ENCODE data around the gene CRIM1.

The CRIM1 gene

DNA sequence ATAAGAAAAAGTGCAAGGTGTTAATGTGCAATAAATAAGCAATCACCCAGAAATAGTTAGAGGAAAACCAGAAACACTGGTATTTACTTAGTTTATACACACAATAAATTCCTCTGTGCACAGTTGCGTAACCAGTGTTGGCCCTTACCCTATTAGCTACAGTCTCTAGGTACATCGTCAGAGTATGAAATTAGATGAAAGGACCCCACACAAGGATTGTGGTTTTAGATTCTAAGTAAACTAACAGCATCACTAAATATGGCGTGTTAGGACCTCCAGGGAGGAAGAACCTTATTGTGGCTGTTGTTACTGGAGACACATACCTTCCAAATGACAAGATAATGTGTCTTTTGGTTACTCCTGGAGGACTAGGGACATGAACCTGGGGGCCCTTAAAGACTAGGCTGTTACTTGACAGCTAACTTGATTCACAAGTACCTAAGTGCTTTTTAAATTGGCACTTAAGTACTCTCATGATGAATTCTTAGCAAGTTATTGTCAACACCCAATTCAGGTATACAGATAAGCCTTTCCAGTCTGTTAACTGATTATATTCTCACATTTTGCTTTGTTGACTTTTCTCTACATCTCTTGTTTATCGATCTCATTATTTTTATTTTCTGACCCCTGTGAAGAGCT is 127.1 kb downstream of the CRIM1 start:
- DNase-seq (ENCODE audit: low read depth) = no peak

DNA sequence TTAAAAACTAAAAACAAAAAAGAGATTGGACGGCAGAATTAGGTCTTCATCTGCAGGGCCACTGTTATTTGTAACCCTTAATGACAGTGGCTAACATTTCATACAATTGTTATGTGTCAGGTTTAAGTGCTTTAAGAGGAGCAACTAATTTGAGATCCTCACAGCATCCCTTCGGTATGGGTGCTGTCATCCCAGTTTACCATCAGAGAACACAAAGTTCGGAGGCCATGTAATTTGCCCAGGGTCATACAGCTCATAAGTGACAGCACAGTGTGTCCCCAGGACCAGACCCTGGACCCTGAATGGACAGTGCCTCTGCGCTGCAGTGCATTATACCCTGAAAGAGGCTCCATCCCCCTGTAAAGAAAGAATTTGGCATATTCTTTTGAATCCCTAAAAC is 127.7 kb downstream of the CRIM1 start:
- no peak for DNase-seq (ENCODE audit: low read depth)

DNA sequence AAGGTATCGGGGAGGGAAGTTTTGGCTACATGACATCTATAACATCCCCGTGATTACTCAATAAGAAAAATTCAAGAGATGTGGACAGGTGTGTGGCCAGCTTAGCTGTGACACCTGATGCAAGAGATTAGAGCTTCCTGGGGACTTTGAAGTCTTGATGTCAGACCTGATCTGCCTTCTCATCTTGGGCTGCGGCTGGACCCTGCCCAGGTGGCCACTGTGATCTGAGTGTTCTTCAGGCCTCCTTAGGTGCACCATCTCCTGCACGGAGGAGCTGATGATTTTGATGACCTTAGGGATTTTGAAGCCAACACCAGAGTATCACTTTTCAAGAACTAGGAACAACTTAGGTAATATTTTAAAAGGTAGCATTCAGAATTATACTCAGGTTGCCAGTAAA is 128.9 kb downstream of the CRIM1 start:
- no peak for DNase-seq (ENCODE audit: low read depth)

DNA sequence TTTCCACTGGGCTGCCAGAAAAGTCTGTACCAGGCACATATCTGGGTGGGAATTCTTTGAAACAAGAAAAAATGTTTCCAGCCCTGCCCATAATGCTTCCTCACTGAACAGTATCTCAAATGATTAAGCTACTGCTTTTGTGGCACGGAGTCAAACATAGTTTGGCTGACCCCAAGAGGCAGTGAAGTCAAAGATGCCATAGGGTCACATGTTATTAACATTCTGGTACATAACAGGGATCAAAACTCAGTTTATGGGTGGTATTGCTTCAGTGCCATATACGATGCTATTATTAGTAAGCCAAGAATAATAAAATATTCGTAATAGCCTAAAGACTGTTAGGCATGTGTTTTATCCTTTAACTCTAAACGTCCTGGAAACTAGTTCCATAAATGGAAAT is 129.9 kb downstream of the CRIM1 start:
- DNase-seq (ENCODE audit: low read depth) = no peak

DNA sequence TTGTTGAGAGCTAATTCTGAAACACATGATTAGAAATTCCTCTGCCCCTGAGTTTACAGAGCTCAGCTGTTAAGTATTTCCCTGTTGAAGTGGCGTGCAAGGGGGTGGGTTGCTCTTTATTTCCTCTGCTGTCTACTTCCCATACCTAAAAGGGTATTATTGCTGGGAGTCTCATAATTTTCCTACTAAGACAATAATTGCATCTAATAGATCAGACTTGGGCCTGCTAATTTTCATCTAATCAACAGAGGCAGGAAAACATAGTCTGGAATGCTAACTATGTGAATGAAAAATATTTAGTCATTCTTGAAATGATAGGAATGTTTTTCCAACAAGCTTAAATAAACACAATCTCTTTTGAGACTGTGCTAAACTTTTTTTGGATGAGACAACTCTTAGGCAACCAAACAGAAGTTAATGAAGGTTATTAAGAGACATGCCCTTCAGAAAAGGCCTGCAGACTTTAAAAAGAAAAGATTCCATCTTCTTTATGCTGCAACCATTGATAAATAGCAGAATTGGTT is 131.0 kb downstream of the CRIM1 start:
- no peak for DNase-seq (ENCODE audit: low read depth)

DNA sequence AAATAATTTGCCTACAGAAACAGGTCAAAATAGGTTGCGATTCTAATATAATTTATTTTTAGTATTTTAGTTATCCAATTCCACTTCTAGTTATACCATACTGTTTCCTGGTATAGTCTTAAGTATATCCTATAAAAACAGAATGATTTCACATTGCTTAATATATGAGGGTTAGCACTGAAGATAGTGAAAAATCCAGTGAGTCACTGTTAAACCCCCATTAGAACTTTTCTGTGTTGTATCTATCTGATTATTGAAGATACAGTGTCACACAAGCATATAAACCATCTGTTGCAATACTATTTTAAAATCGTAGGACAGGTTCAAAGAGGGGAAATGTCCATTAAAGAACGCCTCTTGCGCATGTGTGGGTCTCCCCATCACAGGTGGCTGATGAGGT is 132.4 kb downstream of the CRIM1 start:
- no peak for DNase-seq (ENCODE audit: low read depth)

DNA sequence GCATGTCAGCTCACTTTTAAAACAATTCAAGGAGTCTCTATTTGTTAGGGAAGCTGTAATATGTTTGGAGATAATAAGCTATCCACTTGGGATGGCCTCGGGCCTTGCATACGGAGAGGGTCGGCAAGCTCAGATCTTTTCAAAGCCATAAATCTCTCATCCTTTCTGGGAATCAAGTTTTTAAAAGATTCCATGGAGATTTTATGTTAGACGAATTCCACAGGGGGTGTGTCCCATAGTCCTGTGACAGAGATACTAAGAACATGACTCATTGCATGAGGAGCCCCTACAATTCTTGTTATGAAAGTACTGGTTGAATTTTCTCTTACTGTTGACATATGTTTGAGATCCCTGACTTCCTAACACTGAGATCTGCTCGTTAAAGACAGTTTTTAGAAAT is 133.7 kb downstream of the CRIM1 start:
- no peak for DNase-seq (ENCODE audit: low read depth)

DNA sequence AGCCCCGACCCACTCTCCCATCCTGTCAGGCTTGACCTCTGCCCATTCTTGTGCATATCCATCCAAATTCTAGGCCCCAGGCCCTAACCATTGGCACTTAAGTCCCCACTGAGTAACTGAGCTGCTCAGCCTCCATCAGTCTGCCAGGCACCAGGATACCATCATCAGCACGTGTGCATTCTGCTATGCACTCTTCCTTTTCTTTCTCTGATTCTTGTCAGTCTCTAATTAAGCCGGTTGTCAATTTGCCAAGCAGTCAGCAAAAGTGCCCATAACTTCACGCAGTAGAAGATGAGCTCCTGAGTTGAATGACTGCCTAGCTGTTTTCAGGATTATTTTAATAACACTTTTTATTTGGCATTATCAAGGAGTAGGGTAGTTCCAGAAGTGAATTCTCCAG is 135.2 kb downstream of the CRIM1 start:
- DNase-seq (ENCODE audit: low read depth) = no peak

DNA sequence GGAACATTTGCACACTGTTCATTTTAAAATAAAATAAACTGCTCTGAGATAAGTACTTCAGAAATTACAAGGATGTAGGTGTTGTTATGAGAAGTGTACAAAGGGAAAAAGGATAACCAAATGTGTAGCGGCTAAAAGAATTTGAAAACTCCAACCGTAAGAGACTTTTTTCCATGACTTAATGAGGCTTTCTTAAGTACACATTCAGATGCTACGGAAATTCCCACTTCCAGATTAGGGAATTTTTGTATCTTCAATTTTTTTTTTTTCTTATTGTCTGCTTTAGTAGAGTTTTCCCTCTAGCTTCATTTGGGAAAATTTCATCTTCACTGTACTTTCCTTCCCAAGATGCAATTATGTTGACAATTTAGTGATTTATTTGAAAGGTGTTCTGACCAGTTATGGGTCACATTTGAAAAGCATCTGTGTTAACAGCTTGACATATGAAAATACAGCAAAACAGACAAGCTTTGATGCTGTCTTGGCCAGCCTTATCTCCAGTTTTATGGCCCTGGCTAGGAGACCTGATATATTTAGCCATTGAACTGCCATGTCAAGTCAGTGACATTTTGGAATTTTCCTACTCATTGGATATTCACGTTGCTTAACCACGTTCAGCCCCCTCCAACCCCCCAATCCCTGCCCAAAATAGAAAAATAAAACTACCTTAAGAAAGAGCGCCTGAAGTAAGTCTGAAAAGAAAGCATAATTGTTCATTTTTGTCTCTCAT is 136.8 kb downstream of the CRIM1 start:
- DNase-seq (ENCODE audit: low read depth) = no peak

DNA sequence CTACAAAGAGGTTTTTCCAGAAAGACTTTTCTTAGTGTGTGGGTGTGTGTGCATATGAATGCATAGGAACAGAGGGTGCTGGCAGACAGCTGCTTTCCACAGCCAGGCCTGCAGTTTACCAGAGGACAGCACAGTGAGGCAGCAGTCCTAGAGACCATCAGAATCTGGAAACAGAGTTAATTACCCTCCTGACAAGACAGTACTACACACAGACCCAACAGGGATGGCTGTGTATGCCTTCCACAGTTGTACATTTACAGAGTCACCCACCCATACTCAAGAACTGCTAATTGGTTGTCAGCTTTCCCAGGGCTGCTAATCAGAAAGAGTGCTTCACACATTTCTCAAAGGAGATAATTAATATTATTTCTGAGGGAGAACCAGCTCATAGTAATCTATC is 137.7 kb downstream of the CRIM1 start:
- DNase-seq (ENCODE audit: low read depth) = no peak

DNA sequence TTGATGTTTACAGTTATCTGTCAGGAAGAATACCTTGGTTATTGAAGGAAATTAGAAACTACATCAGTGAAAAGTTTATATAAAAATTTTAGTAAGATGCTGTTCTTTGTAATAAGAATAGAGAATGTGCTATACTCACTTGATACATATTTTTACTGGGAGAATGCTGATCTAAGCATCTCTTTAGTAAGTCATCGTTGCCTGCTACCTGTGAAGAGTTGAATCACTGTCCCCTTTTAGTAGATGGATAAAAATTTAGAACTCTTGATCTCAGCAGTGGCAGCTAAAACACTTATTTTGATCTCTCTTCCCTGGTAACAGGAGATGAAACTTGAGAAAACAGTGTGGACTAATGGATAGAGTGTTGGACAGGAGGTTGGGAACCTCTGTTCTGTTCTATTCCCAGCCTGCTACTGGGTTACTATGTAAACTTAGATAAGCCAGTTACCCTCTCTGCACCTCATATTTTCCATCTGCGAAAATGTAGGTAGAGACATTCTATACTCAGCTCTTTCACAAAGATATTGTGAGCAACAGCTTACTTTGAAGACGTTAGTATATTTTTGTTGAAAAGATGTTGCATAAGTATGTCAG is 142.1 kb downstream of the CRIM1 start:
- no peak for DNase-seq (ENCODE audit: low read depth)

DNA sequence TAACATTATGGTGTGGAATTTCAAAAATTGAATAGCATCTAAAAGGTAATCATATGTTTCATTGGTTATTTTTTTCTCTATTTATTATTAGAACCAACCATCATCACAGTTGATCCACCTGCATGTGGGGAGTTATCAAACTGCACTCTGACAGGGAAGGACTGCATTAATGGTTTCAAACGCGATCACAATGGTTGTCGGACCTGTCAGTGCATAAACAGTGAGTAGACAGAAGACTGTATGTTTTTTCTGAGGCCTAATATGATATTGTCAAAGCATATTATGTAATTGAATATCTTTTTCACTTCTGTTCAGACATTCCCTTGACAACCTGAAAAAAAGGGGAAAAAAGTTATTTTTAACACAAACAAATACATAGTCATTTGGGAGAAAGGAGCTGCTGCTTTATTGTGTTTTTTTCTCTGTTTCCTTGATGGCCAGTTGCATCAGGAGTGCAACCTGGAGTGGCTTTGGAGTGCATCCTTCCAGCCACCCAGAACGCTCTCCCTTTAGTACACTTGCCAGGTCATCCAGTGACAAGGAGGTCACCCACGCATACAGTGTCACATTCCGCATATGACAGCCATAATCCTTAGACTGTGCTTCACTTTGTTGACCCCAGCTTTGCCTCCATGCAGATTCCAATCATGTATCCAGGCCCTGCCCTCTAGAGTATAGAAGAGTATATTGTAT is 143.7 kb downstream of the CRIM1 start:
- DNase-seq (ENCODE audit: low read depth) = no peak

DNA sequence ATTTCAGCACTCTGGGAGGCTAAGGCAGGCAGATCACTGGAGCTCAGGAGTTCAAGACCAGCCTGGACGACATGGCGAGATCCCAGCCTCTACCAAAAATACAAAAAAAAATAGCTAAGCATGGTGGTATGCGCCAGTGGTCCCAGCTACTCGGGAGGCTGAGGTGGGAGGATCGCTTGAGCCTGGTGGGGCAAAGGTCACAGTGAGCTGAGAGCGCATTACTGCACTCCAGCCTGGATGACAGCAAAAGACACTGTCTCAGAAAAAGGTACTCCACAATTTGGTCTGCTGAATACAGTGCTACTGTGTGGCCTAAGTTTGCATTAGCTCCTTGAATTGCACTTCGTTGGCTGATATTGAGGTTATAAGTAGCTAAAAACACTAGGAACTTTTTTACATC is 144.5 kb downstream of the CRIM1 start:
- DNase-seq (ENCODE audit: low read depth) = no peak

DNA sequence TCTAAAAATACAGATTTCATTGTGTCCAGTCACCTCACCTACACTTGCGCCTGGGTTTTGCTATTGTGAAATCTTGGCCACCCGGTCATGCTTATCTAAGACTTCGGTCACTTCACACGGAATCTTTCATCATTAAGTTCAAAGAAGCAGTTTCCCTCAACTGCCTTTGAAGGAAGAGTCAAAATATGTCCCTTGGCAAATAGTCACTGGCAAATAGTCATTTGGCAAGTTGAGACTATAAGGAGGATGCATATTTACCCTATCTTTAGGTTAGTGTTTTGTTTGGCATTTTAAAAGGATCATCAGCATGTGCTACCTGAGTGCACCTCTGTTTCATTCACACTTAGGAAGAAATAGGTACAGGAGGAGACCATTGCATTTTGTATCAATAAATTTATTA is 146.5 kb downstream of the CRIM1 start:
- no peak for DNase-seq (ENCODE audit: low read depth)

DNA sequence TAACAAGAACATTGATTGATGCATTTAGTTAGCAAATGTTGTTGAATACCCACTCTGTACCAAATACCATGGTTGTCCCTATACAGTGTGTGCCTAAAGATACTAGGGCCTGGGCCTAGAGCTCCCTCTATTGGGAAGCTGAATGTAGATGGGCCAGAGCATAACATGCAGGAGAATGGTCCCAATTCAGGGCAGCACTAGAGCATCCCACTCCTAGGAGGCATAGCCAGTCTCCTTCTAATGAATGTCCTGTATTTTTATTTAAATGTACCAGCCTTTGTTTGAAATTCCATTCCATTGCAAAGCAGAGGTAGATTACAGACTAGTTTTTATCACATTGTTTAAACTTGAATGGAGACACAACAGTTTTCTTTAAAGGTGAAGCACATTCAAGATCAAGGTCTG is 151.8 kb downstream of the CRIM1 start:
- peak; percentile 20 for DNase-seq (ENCODE audit: low read depth)

DNA sequence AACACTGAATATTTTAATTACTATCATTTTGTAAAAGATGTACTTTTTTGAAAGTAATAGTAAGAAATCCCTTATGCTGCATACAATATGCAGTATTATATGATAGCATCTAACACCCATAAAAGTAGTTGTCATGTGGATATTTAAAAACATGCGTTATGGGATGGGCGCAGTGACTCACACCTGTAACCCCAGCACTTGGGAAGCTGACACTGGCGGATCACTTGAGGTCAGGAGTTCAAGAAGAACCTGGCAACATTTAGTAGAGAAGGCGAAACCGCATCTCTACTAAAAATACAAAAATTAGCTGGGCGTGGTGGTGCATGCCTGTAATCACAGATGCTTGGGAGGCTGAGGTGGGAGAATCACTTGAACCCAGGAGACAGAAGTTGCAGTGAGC is 153.5 kb downstream of the CRIM1 start:
- no peak for DNase-seq (ENCODE audit: low read depth)

DNA sequence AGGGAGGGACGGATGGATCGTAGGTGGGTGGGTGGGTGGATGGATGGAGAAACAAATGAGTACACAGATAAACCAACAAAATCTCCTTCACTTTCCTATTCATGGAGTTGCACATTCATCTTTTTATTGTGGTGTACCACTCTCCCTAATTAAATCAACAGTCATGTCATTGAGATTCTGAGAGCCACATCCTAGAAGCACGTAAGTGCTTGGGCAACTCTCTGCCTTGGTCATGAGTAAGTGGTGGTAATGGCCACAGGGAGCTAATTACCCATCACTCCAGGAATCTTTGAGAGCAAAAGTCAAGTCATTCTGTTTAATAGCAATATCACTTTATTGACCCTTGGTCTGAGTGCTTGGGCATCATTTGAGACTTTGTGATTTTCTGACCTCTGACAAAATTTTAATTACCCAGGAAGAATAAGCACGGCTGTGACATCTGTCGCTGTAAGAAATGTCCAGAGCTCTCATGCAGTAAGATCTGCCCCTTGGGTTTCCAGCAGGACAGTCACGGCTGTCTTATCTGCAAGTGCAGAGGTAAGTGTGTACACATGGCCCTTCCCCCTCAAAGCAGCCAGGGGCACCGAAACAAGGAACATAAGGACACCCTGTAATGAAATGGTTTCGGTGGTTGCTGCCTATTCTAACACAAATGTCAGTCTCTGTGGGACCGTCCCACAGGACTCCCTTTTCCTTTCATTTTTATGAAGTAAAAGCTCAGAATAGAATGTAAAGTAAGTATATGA is 156.5 kb downstream of the CRIM1 start:
- no peak for DNase-seq (ENCODE audit: low read depth)

DNA sequence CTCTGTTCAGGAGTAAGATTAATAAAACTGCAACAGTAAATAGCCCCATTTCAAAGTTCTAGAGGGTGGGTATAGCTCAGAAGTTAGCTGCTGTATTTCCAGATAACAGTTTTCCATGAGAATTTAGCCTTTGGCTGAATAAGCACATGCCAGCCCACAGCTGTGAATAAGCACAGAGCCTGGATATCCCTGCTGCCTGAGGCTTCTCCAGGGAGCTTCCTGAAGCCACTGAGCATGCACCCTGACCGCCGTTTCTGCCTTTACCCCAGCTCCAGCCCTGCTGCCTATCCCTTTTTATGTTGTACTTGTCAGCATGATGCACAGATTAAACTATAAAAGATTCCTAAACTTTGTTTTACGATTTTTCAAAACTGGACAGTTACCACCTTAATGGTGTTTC is 157.1 kb downstream of the CRIM1 start:
- no peak for DNase-seq (ENCODE audit: low read depth)

DNA sequence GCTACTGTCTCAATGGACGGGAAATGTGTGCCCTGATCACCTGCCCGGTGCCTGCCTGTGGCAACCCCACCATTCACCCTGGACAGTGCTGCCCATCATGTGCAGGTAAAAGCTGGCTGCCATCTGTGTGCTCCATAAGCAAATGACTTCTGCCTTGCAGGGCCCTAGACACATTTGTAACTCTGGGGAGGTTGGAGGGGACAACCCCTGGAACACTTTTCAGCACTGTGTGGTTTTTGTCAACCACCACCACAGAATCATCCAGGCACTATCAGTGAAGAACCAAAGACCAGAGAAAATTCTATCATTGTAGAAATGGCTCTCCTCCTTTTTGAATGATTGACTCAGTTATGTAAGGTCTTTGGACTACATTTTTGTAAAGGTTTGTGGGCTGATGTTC is 158.1 kb downstream of the CRIM1 start:
- DNase-seq (ENCODE audit: low read depth) = no peak

DNA sequence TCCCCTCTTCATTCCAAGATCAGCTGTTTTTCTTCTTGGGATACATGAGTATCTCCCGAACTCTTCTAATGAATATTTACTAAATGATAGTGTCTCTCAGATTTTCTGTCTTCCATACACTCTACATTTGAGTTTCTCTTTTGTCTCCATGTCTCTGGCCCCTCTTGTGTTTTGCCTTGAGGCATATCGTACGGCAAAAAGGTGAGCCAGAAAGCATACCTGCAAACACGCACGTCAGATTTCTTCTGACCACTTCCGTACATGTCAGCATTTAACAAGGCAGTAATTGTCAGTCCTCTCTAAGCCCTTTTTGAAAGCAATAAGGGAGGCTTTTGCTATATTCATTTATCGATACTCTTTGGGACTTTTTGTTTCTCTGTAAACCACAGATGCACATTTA is 160.0 kb downstream of the CRIM1 start:
- no peak for DNase-seq (ENCODE audit: low read depth)

DNA sequence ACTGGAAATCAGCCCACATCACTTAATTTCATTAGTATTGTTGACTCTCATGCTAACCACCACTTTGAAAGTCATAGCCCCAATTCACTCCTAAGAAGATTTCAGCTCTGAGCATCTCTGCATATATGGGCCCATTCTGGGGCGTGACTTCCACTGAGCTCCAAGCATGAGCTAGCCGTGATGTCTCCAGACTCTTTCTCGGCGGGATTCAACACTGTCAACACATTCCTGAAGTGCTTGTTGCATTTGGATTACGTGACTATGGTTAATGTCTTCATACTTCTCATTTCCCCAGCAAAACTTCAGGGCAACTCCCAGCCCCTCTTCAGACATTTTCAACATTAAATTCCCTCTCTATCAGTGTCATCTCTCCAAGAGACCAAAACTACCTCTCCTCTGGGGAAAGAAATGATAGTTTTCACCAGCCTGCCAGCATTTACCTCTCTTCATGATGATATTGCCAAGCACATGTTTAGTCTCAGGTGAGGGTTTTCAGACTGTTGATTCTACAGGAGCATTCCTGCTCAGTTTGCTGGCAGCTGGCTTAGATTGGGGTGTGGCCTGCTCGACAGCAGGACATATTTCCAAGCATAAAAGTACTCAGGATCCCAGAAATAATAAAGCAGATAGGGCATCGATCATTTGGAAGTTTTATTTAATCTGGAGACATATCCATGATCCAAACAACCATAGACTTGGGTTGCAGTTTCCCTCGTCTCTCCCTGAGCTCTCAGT is 160.7 kb downstream of the CRIM1 start:
- no peak for DNase-seq (ENCODE audit: low read depth)

Measured in stimulated activated CD4-positive, alpha-beta T cell treated with anti-CD3 and anti-CD28 coated beads, Interleukin-2, amount 100 ng/mL, for 4 hours (primary cell).